Trophoblast cell (in vitro differentiated cells and primary cell): Measurements from ENCODE around the gene CRCP.
A peak's percentile ranks its signal among the peaks of the same experiment; 100 is the strongest.
"Not testable (repeated sequence)": the region's sequence is repeated elsewhere in the genome, so short reads cannot be mapped to it uniquely, and the experiment has no call there.

Experiments used
- DNase-seq, 2 donors: peaks; one replicate each; pipeline ENCODE4 v3.0.0-alpha.2; 2016
- H2AFZ ChIP-seq: 2 replicates; pipeline ENCODE4 v1.6.1; 2013; ENCODE audit warnings: low read length, moderate library complexity, mild to moderate bottlenecking; ENCODE audit not compliant: insufficient read depth, poor library complexity
- H2AK5ac ChIP-seq: 2 replicates; pipeline ENCODE4 v1.6.1; 2013; ENCODE audit warnings: mild to moderate bottlenecking, low read length
- H2BK120ac ChIP-seq: 2 replicates; pipeline ENCODE4 v1.6.1; 2013; ENCODE audit warnings: low read length, mild to moderate bottlenecking, moderate library complexity; ENCODE audit not compliant: insufficient read depth, poor library complexity
- H2BK12ac ChIP-seq: 2 replicates; pipeline ENCODE4 v1.6.1; 2013; ENCODE audit warnings: mild to moderate bottlenecking, low read length, moderate library complexity
- H2BK5ac ChIP-seq: 2 replicates; pipeline ENCODE4 v1.6.1; 2013; ENCODE audit warnings: low read length, low read depth, moderate library complexity, mild to moderate bottlenecking; ENCODE audit not compliant: poor library complexity
- H3K14ac ChIP-seq: 2 replicates; pipeline ENCODE4 v1.6.1; 2013; ENCODE audit warnings: mild to moderate bottlenecking, low read length
- H3K18ac ChIP-seq: 2 replicates; pipeline ENCODE4 v1.6.1; 2013; ENCODE audit warnings: mild to moderate bottlenecking, low read length
- H3K23ac ChIP-seq: 2 replicates; pipeline ENCODE4 v1.6.1; 2013; ENCODE audit warnings: low read length
- H3K27ac ChIP-seq: 2 replicates; pipeline ENCODE4 v1.5.1; 2013; ENCODE audit warnings: low read depth, mild to moderate bottlenecking, inconsistent platforms, low read length, moderate library complexity
- H3K27me3 ChIP-seq: 2 replicates; pipeline ENCODE4 v1.6.1; 2013; ENCODE audit warnings: inconsistent platforms, mild to moderate bottlenecking, low read length, moderate library complexity; ENCODE audit not compliant: insufficient read depth
- H3K36me3 ChIP-seq, 2 experiments: 1 replicate in 1 of 2; 2 replicates in 1 of 2; pipeline ENCODE4 v1.6.1; 2013; ENCODE audit warnings: low read length in 2 of 2, mild to moderate bottlenecking in 2 of 2, moderate library complexity in 1 of 2; ENCODE audit not compliant: insufficient read depth in 2 of 2, control insufficient read depth in 1 of 2
- H3K4ac ChIP-seq: 2 replicates; pipeline ENCODE4 v1.6.1; 2013; ENCODE audit warnings: low read depth, mild to moderate bottlenecking, low read length, moderate library complexity
- H3K4me1 ChIP-seq, 2 experiments: 1 replicate in 1 of 2; 2 replicates in 1 of 2; pipeline ENCODE4 v1.6.1; 2013; ENCODE audit warnings: low read length in 2 of 2, mild to moderate bottlenecking in 2 of 2, moderate library complexity in 1 of 2; ENCODE audit not compliant: insufficient read depth in 2 of 2, control insufficient read depth in 1 of 2
- H3K4me2 ChIP-seq: 2 replicates; pipeline ENCODE4 v1.6.1; 2013; ENCODE audit warnings: inconsistent platforms, mild to moderate bottlenecking, low read length, moderate library complexity
- H3K4me3 ChIP-seq: 2 replicates; pipeline ENCODE4 v1.5.1; 2013; ENCODE audit warnings: mild to moderate bottlenecking, low read depth, low read length, inconsistent platforms
- H3K79me1 ChIP-seq: one replicate; pipeline ENCODE4 v1.6.1; 2013; ENCODE audit warnings: low read length
- H3K79me2 ChIP-seq: 2 replicates; pipeline ENCODE4 v1.6.1; 2013; ENCODE audit warnings: low read length, mild to moderate bottlenecking; ENCODE audit not compliant: control insufficient read depth, insufficient read depth, poor library complexity
- H3K9ac ChIP-seq: 2 replicates; pipeline ENCODE4 v1.6.1; 2013; ENCODE audit warnings: mild to moderate bottlenecking, low read length
- H3K9me3 ChIP-seq: 2 replicates; pipeline ENCODE4 v1.6.1; 2013; ENCODE audit warnings: low read depth, mild to moderate bottlenecking, control low read depth, inconsistent platforms, low read length; ENCODE audit not compliant: insufficient read depth
- H4K12ac ChIP-seq: 2 replicates; pipeline ENCODE4 v1.6.1; 2013; ENCODE audit warnings: low read depth, mild to moderate bottlenecking, low read length, moderate library complexity
- H4K8ac ChIP-seq: 2 replicates; pipeline ENCODE4 v1.6.1; 2013; ENCODE audit warnings: low read depth, mild to moderate bottlenecking, low read length, moderate library complexity
- H4K91ac ChIP-seq: one replicate; pipeline ENCODE4 v1.6.1; 2013; ENCODE audit warnings: low read depth, mild to moderate bottlenecking, low read length, moderate library complexity
- WGBS: extraction: QIAGEN DNeasy Blood & Tissue Kit; methylation state at CpG from one replicate; pipeline ENCODE4 v1.1.7; 2013; ENCODE audit warnings: missing lambda C conversion rate; ENCODE audit not compliant: insufficient read length, insufficient coverage; ENCODE audit errors: extremely low coverage; 5-methylcytosine and 5-hydroxymethylcytosine counted together

Gene CRCP

GRCh38 chr7:66127172-66127571 lies 12.5 kb downstream of the CRCP start:
- H3K79me2 ChIP-seq, H3K9me3 ChIP-seq, H3K18ac ChIP-seq, H3K4ac ChIP-seq, H3K4me1 ChIP-seq, H2BK12ac ChIP-seq, H2AFZ ChIP-seq, H4K8ac ChIP-seq, H3K4me3 ChIP-seq, H3K9ac ChIP-seq, H3K27ac ChIP-seq, H3K14ac ChIP-seq, H3K27me3 ChIP-seq, H2AK5ac ChIP-seq, H4K12ac ChIP-seq, H3K23ac ChIP-seq, H2BK5ac ChIP-seq, H2BK120ac ChIP-seq, H3K79me1 ChIP-seq, H4K91ac ChIP-seq, DNase-seq, H3K4me2 ChIP-seq: not testable (repeated sequence)
- WGBS: no CpG with 5 or more reads among the region's 3 CpGs
- H3K36me3 ChIP-seq: peaks cover 4 to 10% of the 10 kb centered on the region in 2 experiments

GRCh38 chr7:66138994-66139752 lies 24.5 kb downstream of the CRCP start:
- H3K18ac ChIP-seq: no peak overlapping the region

DNA sequence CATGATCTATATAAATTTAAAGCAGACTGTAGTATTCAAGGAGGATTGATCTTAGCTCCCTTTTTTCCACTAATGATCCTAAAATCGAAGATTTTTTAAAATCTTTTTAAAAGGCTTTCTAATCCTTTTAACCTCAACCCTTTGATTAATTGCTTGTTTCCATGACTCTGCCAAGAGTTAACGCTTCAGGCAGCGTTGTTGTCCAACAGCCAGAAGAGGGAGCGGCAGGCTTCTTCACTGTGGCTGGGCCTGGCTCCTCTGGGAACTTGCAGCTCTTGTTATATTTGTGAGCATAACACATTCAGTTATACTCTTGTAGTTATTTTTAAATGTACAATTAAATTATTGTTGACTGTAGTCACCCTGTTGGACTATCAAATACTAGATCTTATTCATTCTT lies 26.3 kb downstream of the CRCP start:
- Histone ChIP-seq H3K9ac (no peak overlapping the region), H2AK5ac (no peak overlapping the region), H4K12ac (no peak overlapping the region), H3K79me1 (peaks cover 2% of the 10 kb centered on the region), H2BK12ac (no peak overlapping the region), H3K23ac (no peak overlapping the region), H3K4me1 (peaks cover 6 to 7% of the 10 kb centered on the region in 2 experiments), H3K27me3 (no peaks in the 10 kb centered on the region), H4K91ac (no peak overlapping the region), H2BK120ac (no peak overlapping the region), H2AFZ (no peak overlapping the region), H3K4me2 (no peak overlapping the region), H3K27ac (no peak overlapping the region), H3K9me3 (no peaks in the 10 kb centered on the region), H3K36me3 (peaks cover 23 to 28% of the 10 kb centered on the region in 2 experiments), H3K79me2 (no peaks in the 10 kb centered on the region), H4K8ac (no peak overlapping the region), H3K14ac (no peak overlapping the region), H2BK5ac (no peak overlapping the region), H3K4ac (no peak overlapping the region), H3K18ac (no peak overlapping the region), H3K4me3 (no peak overlapping the region)
- WGBS: no CpG with 5 or more reads among the region's 4 CpGs
- DNase-seq: peak; percentile 31 to 44

More at GRCh38 chr7:66138994-66139752, 24.5 kb downstream of the CRCP start:
- Histone ChIP-seq H4K91ac (no peak overlapping the region), H3K79me2 (no peaks in the 10 kb centered on the region), H3K4me1 (peaks cover 6 to 7% of the 10 kb centered on the region in 2 experiments), H3K27me3 (no peaks in the 10 kb centered on the region), H4K12ac (no peak overlapping the region), H3K27ac (no peak overlapping the region), H2BK12ac (no peak overlapping the region), H4K8ac (no peak overlapping the region), H2BK5ac (no peak overlapping the region), H2AK5ac (no peak overlapping the region), H3K4me3 (no peak overlapping the region), H3K9me3 (no peaks in the 10 kb centered on the region), H3K23ac (no peak overlapping the region), H2AFZ (no peak overlapping the region), H3K9ac (no peak overlapping the region), H3K79me1 (peaks cover 2% of the 10 kb centered on the region), H3K14ac (no peak overlapping the region), H3K36me3 (peaks cover 13 to 18% of the 10 kb centered on the region in 2 experiments), H3K4ac (no peak overlapping the region), H2BK120ac (no peak overlapping the region), H3K4me2 (peak overlapping the region; percentile 40)
- WGBS: no CpG with 5 or more reads among the region's 8 CpGs
- DNase-seq: peak in 1 of 2 donors; percentile 56

GRCh38 chr7:66142334-66142733 lies 27.7 kb downstream of the CRCP start:
- peaks cover 6 to 7% of the 10 kb centered on the region in 2 experiments for H3K4me1 ChIP-seq
- H3K79me2 ChIP-seq: no peaks in the 10 kb centered on the region
- no peak overlapping the region for H4K12ac ChIP-seq
- H3K4me3 ChIP-seq: no peak overlapping the region
- H2AFZ ChIP-seq: no peak overlapping the region
- no peak overlapping the region for H2AK5ac ChIP-seq
- no peak overlapping the region for H3K23ac ChIP-seq
- H4K91ac ChIP-seq: no peak overlapping the region
- no peak overlapping the region for H3K18ac ChIP-seq
- H3K27me3 ChIP-seq: no peaks in the 10 kb centered on the region
- H2BK5ac ChIP-seq: no peak overlapping the region
- no peak overlapping the region for H3K14ac ChIP-seq
- H4K8ac ChIP-seq: no peak overlapping the region
- H3K27ac ChIP-seq: no peak overlapping the region
- no CpG with 5 or more reads among the region's 3 CpGs for WGBS
- peaks cover 28 to 33% of the 10 kb centered on the region in 2 experiments for H3K36me3 ChIP-seq
- no peak overlapping the region for H2BK12ac ChIP-seq
- no peak overlapping the region for H3K9ac ChIP-seq
- H3K9me3 ChIP-seq: no peaks in the 10 kb centered on the region
- no peak overlapping the region for H3K4me2 ChIP-seq
- H2BK120ac ChIP-seq: no peak overlapping the region
- DNase-seq: no peak
- no peak overlapping the region for H3K4ac ChIP-seq
- H3K79me1 ChIP-seq: peaks cover 2% of the 10 kb centered on the region
